Fibroblast of lung (primary cell): Measurements from ENCODE around the gene ATP6V1G2. TPM values are rescaled to one million over a fixed set of nuclear protein-coding genes. Genes with fewer than 3 reads are reported as not detected.

Experiments
- DNase-seq, 2 donors: peaks; one replicate each; pipeline versions ENCODE4 v3.0.0 to v3.0.0-alpha.2; 2010; ENCODE audit warnings: low read depth in 2 of 2
- H2AFZ ChIP-seq: 2 replicates; pipeline ENCODE4 v1.5.1; 2012; ENCODE audit warnings: low read length, control low read depth, inconsistent platforms
- H3K27ac ChIP-seq: 2 replicates; pipeline ENCODE4 v1.5.1; 2011; ENCODE audit warnings: low read length, control low read depth; ENCODE audit not compliant: insufficient read depth
- H3K27me3 ChIP-seq: 2 replicates; pipeline ENCODE4 v1.5.1; 2011; ENCODE audit warnings: mild to moderate bottlenecking, low read length; ENCODE audit not compliant: control insufficient read depth, insufficient read depth
- H3K36me3 ChIP-seq: 2 replicates; pipeline ENCODE4 v1.5.1; 2011; ENCODE audit warnings: low read length; ENCODE audit not compliant: control insufficient read depth, insufficient read depth
- H3K4me1 ChIP-seq: 2 replicates; pipeline ENCODE4 v1.5.1; 2011; ENCODE audit warnings: low read length; ENCODE audit not compliant: control insufficient read depth, insufficient read depth; ENCODE audit errors: extremely low read depth
- H3K4me2 ChIP-seq: 2 replicates; pipeline ENCODE4 v1.5.1; 2011; ENCODE audit warnings: low read length, control low read depth; ENCODE audit not compliant: insufficient read depth; ENCODE audit errors: extremely low read depth
- H3K4me3 ChIP-seq, 4 experiments: fragments of 200-600 bp in 1 of 4; sonication (generic) in 1 of 4; replicated peaks in 1 of 4; 2 replicates each; pipeline ENCODE4 v1.5.1; 2011 to 2016; ENCODE audit warnings: low read length in 4 of 4, low read depth in 3 of 4, mild to moderate bottlenecking in 3 of 4, control low read depth in 2 of 4, inconsistent platforms in 1 of 4, mixed read lengths in 1 of 4; ENCODE audit not compliant: insufficient read depth in 1 of 4; ENCODE audit errors: control extremely low read depth in 1 of 4
- H3K79me2 ChIP-seq: 2 replicates; pipeline ENCODE4 v1.5.1; 2012; ENCODE audit warnings: mild to moderate bottlenecking, low read length, inconsistent platforms; ENCODE audit not compliant: control insufficient read depth, insufficient read depth
- H3K9ac ChIP-seq: 2 replicates; pipeline ENCODE4 v1.5.1; 2011; ENCODE audit warnings: mild to moderate bottlenecking, low read length, control low read depth; ENCODE audit not compliant: insufficient read depth
- H3K9me3 ChIP-seq: 2 replicates; pipeline ENCODE4 v1.5.1; 2012; ENCODE audit warnings: low read depth, low read length; ENCODE audit not compliant: control insufficient read depth, insufficient read depth
- H4K20me1 ChIP-seq: 2 replicates; pipeline ENCODE4 v1.5.1; 2011; ENCODE audit warnings: low read length; ENCODE audit not compliant: control insufficient read depth, insufficient read depth; ENCODE audit errors: extremely low read depth
- EZH2 ChIP-seq: IDR thresholded peaks from 2 replicates; pipeline ENCODE4 v1.5.1; 2012; ENCODE audit warnings: low read length, control low read depth, mild to moderate bottlenecking; ENCODE audit errors: missing control alignments
- polyA plus RNA-seq, 2 donors: library from polyadenylated mRNA; depleted of rRNA in 1 of 2; stranded (reverse) in 1 of 2; unstranded in 1 of 2; fragments of >200 nt; gene quantifications; 2 replicates each; pipeline ENCODE4 v1.2.1, GENCODE V29; 2011 to 2012; ENCODE audit warnings: missing spikeins in 1 of 2
- total RNA-seq: library from RNA; depleted of rRNA; stranded (reverse); fragments of >200 nt; gene quantifications from 2 replicates; pipeline ENCODE4 v1.2.1, GENCODE V29; 2014
- TF ChIP-seq, protein P1 (sequence below), 2 donors: IDR thresholded peaks in 1 of 2; conservative IDR thresholded peaks in 1 of 2; 1 replicate in 1 of 2; 2 replicates in 1 of 2; pipeline ENCODE4 v1.5.1; 2011 to 2012; ENCODE audit warnings: low read length in 2 of 2, control low read depth in 1 of 2, inconsistent platforms in 1 of 2, low read depth in 1 of 2, mild to moderate bottlenecking in 1 of 2

The ATP6V1G2 gene
- total and polyA plus RNA-seq, 2 donors (not counting 1 experiment from before 2014, with no cell fraction given): 11.2 to 16.0 TPM

GRCh38 chr6:31558631-31559500, 12.5 kb upstream of the ATP6V1G2 start:
- peaks cover 11% of the 10 kb centered on the region for H3K4me1 ChIP-seq
- H3K9me3 ChIP-seq: no peaks in the 10 kb centered on the region
- no peak overlapping the region for H3K9ac ChIP-seq
- no peaks in the 10 kb centered on the region for H4K20me1 ChIP-seq
- no peaks in the 10 kb centered on the region for H3K79me2 ChIP-seq
- no peak overlapping the region for H3K4me2 ChIP-seq
- no peaks in the 10 kb centered on the region for H3K27me3 ChIP-seq
- peak overlapping the region; percentile 27 for H3K27ac ChIP-seq
- TF ChIP-seq, protein P1, sequence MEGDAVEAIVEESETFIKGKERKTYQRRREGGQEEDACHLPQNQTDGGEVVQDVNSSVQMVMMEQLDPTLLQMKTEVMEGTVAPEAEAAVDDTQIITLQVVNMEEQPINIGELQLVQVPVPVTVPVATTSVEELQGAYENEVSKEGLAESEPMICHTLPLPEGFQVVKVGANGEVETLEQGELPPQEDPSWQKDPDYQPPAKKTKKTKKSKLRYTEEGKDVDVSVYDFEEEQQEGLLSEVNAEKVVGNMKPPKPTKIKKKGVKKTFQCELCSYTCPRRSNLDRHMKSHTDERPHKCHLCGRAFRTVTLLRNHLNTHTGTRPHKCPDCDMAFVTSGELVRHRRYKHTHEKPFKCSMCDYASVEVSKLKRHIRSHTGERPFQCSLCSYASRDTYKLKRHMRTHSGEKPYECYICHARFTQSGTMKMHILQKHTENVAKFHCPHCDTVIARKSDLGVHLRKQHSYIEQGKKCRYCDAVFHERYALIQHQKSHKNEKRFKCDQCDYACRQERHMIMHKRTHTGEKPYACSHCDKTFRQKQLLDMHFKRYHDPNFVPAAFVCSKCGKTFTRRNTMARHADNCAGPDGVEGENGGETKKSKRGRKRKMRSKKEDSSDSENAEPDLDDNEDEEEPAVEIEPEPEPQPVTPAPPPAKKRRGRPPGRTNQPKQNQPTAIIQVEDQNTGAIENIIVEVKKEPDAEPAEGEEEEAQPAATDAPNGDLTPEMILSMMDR (conservative IDR thresholded peaks at IDR 0.05 in 1 of 2, IDR thresholded peaks at IDR 0.05 in 1 of 2; ENCODE audit: low read depth in 1 of 2, low read length in 2 of 2): no peak
- TF ChIP-seq EZH2: no peak
- H2AFZ ChIP-seq: no peak overlapping the region
- peaks cover 6% of the 10 kb centered on the region for H3K36me3 ChIP-seq
- peak in 1 of 2 donors; percentile 29 for DNase-seq
- H3K4me3 ChIP-seq: no peak overlapping the region

- H3K9me3 ChIP-seq: no peaks in the 10 kb centered on the region
- no peaks in the 10 kb centered on the region for H4K20me1 ChIP-seq
- no peak overlapping the region for H3K4me3 ChIP-seq
- peaks cover 11% of the 10 kb centered on the region for H3K4me1 ChIP-seq
- H3K36me3 ChIP-seq: peaks cover 6% of the 10 kb centered on the region
- no peak overlapping the region for H3K27ac ChIP-seq
- DNase-seq: no peak
- no peak overlapping the region for H2AFZ ChIP-seq
- no peaks in the 10 kb centered on the region for H3K27me3 ChIP-seq
- no peaks in the 10 kb centered on the region for H3K79me2 ChIP-seq
- H3K9ac ChIP-seq: no peak overlapping the region
- TF ChIP-seq, protein P1 (conservative IDR thresholded peaks at IDR 0.05 in 1 of 2, IDR thresholded peaks at IDR 0.05 in 1 of 2; ENCODE audit: low read depth in 1 of 2, low read length in 2 of 2): no peak
- TF ChIP-seq EZH2: no peak
- H3K4me2 ChIP-seq: no peak overlapping the region
Measured at GRCh38 chr6:31558318-31558625, 11.9 kb upstream of the ATP6V1G2 start.

- no peak overlapping the region for H3K27ac ChIP-seq
- no peak overlapping the region for H3K9ac ChIP-seq
- no peak overlapping the region for H3K4me3 ChIP-seq
- no peaks in the 10 kb centered on the region for H3K9me3 ChIP-seq
- no peak for TF ChIP-seq EZH2
- TF ChIP-seq, protein P1 (conservative IDR thresholded peaks at IDR 0.05 in 1 of 2, IDR thresholded peaks at IDR 0.05 in 1 of 2; ENCODE audit: low read depth in 1 of 2, low read length in 2 of 2): no peak
- peaks cover 11% of the 10 kb centered on the region for H3K4me1 ChIP-seq
- H2AFZ ChIP-seq: no peak overlapping the region
- no peak for DNase-seq
- H3K27me3 ChIP-seq: no peaks in the 10 kb centered on the region
- peaks cover 6% of the 10 kb centered on the region for H3K36me3 ChIP-seq
- H4K20me1 ChIP-seq: no peaks in the 10 kb centered on the region
- H3K4me2 ChIP-seq: no peak overlapping the region
- H3K79me2 ChIP-seq: no peaks in the 10 kb centered on the region
Measured at GRCh38 chr6:31557443-31558317, 11.3 kb upstream of the ATP6V1G2 start.
